Body of pancreas (tissue), 4 donors: ENCODE measurements around the gene SZRD1. TPM values are rescaled to one million over a fixed set of nuclear protein-coding genes. Genes with fewer than 3 reads are reported as not detected.

ENCODE experiments used
- ATAC-seq: fragments of 150-250 bp; one replicate; pipeline ENCODE4 v1.9.1; 2016
- DNase-seq, 4 donors: peaks; one replicate each; pipeline ENCODE4 v3.0.0-alpha.2; 2019
- H3K27ac ChIP-seq, 4 donors: fragments of 200-600 bp; sonication (generic); 1 replicate in 3 of 4; 2 replicates in 1 of 4; pipeline versions ENCODE4 v1.5.1 to v1.6.1; 2016 to 2019; ENCODE audit warnings: mild to moderate bottlenecking in 1 of 4, mixed read lengths in 1 of 4, moderate library complexity in 1 of 4
- H3K27me3 ChIP-seq, 2 donors: fragments of 200-600 bp; sonication (generic); one replicate each; pipeline ENCODE4 v1.6.0; 2016; ENCODE audit warnings: mild to moderate bottlenecking in 1 of 2
- H3K36me3 ChIP-seq, 2 donors: fragments of 200-600 bp; sonication (generic); replicated peaks in 1 of 2; 2 replicates each; pipeline ENCODE4 v1.5.1; 2016; ENCODE audit warnings: low read depth in 2 of 2; ENCODE audit not compliant: insufficient read depth in 1 of 2
- H3K4me1 ChIP-seq: fragments of 200-600 bp; sonication (generic); one replicate; pipeline ENCODE4 v1.6.0; 2016
- H3K4me3 ChIP-seq, 2 donors: fragments of 200-600 bp; sonication (generic); 1 replicate in 1 of 2; 2 replicates in 1 of 2; pipeline ENCODE4 v1.5.1; 2016 to 2019
- H3K9me3 ChIP-seq, 3 donors: fragments of 200-600 bp; sonication (generic); 1 replicate in 2 of 3; 2 replicates in 1 of 3; pipeline ENCODE4 v1.5.1; 2016
- POLR2A ChIP-seq, 3 donors: fragments of 450-650 bp; IDR thresholded peaks; one replicate each; pipeline ENCODE4 v1.6.1; 2016; ENCODE audit warnings: antibody characterized with exemption in 3 of 3, mild to moderate bottlenecking in 2 of 3
- WGBS, 2 donors: methylation state at CpG; one replicate each; pipeline ENCODE4 v1.1.5; 2017; 5-methylcytosine and 5-hydroxymethylcytosine counted together
- intact Hi-C: fragments of 100-400 bp; cut with DNase I; formaldehyde crosslinking; loops from one replicate; pipeline ENCODE4 v1.15.1; 2023
- total RNA-seq, 2 donors: library from RNA; depleted of rRNA; stranded (reverse); fragments of >200 nt; gene quantifications; one replicate each; pipeline ENCODE4 v1.1.0, GENCODE V29; 2016
- TF ChIP-seq, protein P1 (sequence below), 7 experiments: fragments of 450-650 bp in 4 of 7; fragments of 200-600 bp in 3 of 7; sonication (generic) in 3 of 7; IDR thresholded peaks; one replicate each; pipeline ENCODE4 v1.5.1; 2016 to 2019; ENCODE audit warnings: antibody characterized with exemption in 7 of 7

The SZRD1 gene
- total RNA-seq, 2 donors from 2014 or later: 26.4 to 29.8 TPM

DNA sequence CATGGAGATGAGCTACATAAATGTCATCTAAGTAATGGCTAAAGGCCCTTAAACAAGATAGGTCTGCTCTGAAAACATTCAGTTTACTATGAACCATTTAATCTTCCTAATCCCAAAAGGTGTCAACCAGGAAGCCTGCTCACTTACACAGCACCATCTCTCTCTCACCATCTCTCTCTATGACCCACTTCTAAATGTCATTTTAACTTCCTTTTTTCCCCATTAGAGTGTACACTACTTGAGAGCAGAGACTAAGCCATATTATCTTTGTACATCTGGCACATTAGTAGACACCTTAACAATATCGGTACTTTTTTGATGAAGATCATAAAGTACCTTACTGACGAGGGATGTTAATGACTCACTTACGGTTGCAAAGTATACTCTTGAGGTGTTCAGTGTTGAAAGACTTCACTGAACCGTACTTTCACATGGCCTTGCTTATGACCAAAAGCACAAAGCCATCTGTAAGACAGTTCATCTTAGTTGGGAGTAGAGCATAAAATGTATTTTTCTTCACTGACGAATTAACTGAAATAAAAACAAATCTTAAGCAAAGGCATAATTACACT, 40.1 kb upstream of the SZRD1 start:
- no peaks in the 10 kb centered on the region for H3K9me3 ChIP-seq
- DNase-seq (no peak), ATAC-seq (no peak)
- H3K27me3 ChIP-seq: no peaks in the 10 kb centered on the region
- no peak overlapping the region for H3K4me3 ChIP-seq
- 85 to 87% methylated on average over 5 of the region's 5 CpGs for WGBS, 2 donors
- H3K27ac ChIP-seq: no peak overlapping the region
- intact Hi-C loops: no loop called here
- peaks cover 8% of the 10 kb centered on the region for H3K4me1 ChIP-seq
- H3K36me3 ChIP-seq: no peaks in the 10 kb centered on the region
- no peak for TF ChIP-seq POLR2A (IDR thresholded peaks at IDR 0.05)
- TF ChIP-seq, protein P1, sequence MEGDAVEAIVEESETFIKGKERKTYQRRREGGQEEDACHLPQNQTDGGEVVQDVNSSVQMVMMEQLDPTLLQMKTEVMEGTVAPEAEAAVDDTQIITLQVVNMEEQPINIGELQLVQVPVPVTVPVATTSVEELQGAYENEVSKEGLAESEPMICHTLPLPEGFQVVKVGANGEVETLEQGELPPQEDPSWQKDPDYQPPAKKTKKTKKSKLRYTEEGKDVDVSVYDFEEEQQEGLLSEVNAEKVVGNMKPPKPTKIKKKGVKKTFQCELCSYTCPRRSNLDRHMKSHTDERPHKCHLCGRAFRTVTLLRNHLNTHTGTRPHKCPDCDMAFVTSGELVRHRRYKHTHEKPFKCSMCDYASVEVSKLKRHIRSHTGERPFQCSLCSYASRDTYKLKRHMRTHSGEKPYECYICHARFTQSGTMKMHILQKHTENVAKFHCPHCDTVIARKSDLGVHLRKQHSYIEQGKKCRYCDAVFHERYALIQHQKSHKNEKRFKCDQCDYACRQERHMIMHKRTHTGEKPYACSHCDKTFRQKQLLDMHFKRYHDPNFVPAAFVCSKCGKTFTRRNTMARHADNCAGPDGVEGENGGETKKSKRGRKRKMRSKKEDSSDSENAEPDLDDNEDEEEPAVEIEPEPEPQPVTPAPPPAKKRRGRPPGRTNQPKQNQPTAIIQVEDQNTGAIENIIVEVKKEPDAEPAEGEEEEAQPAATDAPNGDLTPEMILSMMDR (IDR thresholded peaks at IDR 0.05): no peak

DNA sequence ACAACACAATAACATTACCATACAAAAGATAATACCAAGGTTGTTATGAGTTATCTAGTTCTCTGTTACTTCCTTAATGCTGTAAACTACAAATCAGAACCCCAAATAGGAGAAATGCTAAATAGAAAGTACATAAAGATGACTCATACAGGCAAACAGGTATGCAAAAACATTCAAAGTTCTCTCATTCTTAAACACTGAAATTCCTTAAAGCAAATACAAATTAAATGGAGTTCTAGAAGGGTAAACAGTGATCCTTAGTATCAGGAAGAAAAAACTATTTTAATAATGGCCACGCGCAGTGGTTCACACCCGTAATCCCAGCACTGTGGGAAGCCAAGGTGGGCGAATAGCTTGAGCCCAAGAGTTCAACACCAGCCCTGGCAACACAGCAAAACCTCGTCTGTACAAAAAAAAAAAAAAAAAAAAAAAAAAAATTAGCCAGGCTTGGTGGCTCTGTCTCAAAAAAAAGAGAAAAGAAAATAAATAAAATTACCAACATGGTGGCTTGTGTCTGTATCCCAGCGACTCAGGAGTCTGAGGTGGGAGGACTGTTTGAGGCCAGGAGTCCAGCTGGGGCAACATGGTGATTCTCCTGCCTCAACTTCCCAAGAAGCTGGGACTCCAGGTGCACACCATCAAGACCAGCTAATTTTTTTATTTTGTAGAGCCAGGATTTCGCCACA, 32.2 kb upstream of the SZRD1 start:
- DNase-seq (no peak), ATAC-seq (peak; percentile 48)
- intact Hi-C loops: no loop called here
- no peaks in the 10 kb centered on the region for H3K27me3 ChIP-seq
- H3K4me1 ChIP-seq: peaks cover 24% of the 10 kb centered on the region
- no peak overlapping the region for H3K4me3 ChIP-seq
- 74 to 75% methylated on average over 7 of the region's 7 CpGs for WGBS, 2 donors
- no peaks in the 10 kb centered on the region for H3K9me3 ChIP-seq
- no peaks in the 10 kb centered on the region for H3K36me3 ChIP-seq
- no peak for TF ChIP-seq POLR2A (IDR thresholded peaks at IDR 0.05)
- TF ChIP-seq, protein P1 (IDR thresholded peaks at IDR 0.05): no peak
- peak overlapping the region in 2 of 4 donors; percentile 11 to 27 for H3K27ac ChIP-seq

DNA sequence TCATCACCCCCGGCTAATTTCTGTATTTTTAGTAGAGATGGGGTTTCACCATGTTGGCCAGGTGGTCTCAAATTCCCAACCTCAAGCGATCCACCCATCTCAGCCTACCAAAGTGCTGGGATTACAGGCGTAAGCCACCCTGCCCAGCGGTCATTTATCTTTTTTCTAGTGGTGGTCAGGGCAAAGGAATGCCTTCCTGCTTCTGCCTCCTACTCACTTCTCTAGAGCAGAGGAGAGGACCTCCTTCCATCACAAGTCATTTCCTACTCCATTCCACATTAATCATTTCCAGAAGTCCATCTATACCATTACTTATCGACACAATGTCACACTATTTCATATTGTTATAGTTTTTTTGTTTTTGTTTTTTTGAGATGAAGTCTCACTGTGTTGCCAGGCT, 28.1 kb upstream of the SZRD1 start:
- intact Hi-C loops: no loop called here
- H3K36me3 ChIP-seq: no peaks in the 10 kb centered on the region
- WGBS, 2 donors: 92 to 94% methylated on average over 5 of the region's 5 CpGs
- ATAC-seq (no peak), DNase-seq (no peak)
- TF ChIP-seq, protein P1 (IDR thresholded peaks at IDR 0.05): no peak
- no peak for TF ChIP-seq POLR2A (IDR thresholded peaks at IDR 0.05)
- no peak overlapping the region for H3K27ac ChIP-seq
- no peak overlapping the region for H3K4me3 ChIP-seq
- peaks cover 19% of the 10 kb centered on the region for H3K4me1 ChIP-seq
- H3K9me3 ChIP-seq: no peaks in the 10 kb centered on the region
- no peaks in the 10 kb centered on the region for H3K27me3 ChIP-seq

DNA sequence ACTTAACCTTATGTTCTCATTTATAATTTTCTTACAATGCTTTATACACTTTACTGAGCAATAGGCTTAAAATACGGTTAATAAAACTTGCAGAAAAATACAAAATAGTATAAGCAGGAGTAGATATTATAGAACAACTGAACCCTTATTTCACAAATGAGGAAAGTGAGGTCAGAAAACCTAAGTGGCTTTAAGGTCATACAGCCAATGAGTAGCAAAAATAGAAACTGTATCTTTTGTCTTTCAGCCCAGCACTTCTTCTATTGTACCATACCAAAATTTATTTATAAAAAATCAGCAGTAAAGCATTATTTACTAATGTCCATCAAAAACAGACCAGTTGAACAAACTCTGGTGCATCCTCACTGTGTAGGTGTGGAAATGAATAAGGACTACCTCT, 26.4 kb upstream of the SZRD1 start:
- Histone ChIP-seq H3K36me3 (no peaks in the 10 kb centered on the region), H3K27ac (no peak overlapping the region), H3K9me3 (no peaks in the 10 kb centered on the region), H3K27me3 (no peaks in the 10 kb centered on the region), H3K4me1 (peaks cover 8% of the 10 kb centered on the region), H3K4me3 (no peak overlapping the region)
- intact Hi-C loops: loop anchor here (10.0 kb wide), 1 partner anchor 86 kb away; no protein-coding TSS in a partner anchor
- 92 to 100% methylated on average over 1 of the region's 1 CpG for WGBS, 2 donors
- ATAC-seq: no peak
- DNase-seq: no peak
- TF ChIP-seq, protein P1 (IDR thresholded peaks at IDR 0.05): no peak
- no peak for TF ChIP-seq POLR2A (IDR thresholded peaks at IDR 0.05)
